SKM-1 treated with dmso at 0.1 percent for 144 hours (cell line): ENCODE measurements around the gene ITPRIPL1.

Source experiments
- DNase-seq: peaks from one replicate; lab custom pipeline; 2025; ENCODE audit not compliant: unreplicated experiment; lab: John Stamatoyannopoulos, UW

ITPRIPL1 gene

DNA sequence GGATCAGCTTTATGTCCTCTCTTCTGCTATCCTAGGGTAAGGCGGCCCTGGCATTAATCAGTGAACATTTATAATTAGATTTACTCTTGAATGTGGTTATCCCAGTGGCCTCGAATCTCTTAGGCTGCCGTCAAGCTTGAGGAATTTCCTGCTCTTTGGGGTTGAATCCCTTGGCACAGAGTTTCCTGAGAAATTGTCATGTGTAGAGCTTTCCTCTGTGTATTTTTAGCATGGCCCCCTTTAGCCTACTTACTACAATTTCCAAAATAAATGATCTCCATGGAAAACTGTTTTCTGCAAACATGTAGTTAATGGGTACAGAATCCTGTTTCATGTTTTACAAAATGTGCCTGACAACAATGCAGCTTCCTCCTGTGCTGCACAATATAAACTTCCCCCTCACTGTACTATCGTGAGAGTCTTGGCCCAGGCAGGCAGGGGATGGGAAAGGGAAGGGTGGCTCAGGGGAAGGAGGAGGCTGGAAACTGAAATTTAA is 28.5 kb downstream of the ITPRIPL1 start:
- DNase-seq = no peak

DNA sequence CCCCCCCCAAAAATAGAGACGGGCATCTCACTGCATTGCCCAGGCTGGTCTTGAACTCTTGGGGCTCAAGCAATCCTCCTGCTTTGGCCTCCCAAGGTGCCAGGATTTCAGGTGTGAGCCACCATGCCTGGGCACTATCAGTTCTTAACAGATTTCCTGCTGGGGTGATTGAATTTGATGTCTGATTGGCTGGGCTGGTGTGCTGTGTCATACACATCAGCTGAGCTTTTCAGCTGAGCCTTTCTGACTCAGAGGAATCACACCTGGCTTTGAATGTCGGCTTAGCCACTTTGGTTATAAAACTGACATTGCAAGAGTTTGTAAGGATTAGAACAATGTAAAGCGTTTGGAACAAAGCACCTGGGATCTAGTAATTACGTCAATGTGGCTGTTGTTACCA is 29.4 kb downstream of the ITPRIPL1 start:
- DNase-seq = no peak

DNA sequence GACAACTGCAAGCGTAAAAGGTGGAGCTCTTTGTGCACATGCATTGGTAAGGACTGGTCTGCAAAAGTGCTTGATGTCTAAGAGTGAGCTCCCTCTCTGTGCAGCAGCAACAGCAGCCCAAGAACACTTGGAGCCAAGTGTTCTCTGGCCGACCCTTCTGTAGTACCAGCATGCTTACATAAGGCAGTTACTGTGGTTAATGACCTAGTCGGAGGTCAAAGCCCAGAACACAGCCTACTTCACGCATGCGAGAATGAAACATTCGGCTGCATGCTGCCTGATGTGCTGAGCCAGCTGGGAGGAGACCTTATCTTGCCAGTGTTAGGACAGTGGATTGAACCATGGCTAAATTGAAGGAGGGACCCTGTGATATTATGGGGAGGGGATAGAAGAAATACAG is 31.8 kb downstream of the ITPRIPL1 start:
- no peak for DNase-seq

DNA sequence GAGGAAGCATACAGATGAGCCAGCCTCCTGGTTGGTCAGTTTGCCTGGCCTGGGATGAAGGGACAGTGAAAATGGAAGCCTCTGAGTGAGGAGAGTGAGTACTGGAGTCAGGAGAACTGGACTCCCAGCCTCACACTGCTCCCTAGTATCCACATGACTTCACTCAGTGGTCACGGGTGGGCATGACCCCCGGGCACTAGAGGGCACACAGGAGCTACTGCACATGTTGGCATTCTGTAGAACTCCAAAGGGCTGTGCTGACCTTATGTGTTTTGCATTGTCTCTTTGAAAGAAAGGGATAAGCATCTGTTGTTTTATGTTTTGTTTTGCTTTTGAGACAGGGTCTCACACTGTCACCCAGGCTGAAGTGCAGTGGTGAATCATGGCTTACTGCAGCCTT is 34.2 kb downstream of the ITPRIPL1 start:
- no peak for DNase-seq

DNA sequence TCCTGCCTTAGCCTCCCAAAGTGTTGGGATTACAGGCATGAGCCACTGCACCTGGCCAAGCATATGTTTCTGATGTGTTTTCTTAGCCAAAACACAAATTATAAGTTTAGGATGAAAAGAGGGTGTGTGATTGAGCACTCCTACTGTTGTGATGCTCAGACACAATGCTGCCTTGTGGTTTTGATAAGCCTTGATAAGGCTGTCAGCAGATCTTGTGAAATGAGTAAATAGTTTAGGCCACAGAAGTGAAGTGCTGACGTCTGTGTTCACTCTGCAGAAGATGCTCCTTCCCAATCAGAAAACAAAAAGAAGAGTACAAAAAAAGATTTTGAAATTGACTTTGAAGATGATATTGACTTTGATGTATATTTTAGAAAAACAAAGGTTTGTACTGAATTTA is 34.7 kb downstream of the ITPRIPL1 start:
- DNase-seq = no peak

DNA sequence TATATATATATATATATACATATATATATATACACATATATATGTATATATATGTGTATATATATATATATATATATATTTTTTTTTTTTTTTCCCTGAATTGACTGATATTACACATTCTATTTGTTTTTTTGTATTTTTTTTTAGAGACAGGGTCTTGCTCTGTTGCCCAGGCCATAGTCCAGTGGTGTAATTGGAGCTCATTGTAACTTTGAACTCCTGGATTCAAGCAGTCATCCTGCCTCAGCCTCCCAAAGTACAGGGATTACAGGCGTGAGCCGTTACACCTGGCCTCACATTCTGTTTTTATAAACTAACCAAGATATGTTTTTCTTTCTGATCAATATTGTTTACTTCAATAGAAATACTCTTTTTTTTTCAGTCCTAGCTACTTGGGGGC is 36.6 kb downstream of the ITPRIPL1 start:
- no peak for DNase-seq

DNA sequence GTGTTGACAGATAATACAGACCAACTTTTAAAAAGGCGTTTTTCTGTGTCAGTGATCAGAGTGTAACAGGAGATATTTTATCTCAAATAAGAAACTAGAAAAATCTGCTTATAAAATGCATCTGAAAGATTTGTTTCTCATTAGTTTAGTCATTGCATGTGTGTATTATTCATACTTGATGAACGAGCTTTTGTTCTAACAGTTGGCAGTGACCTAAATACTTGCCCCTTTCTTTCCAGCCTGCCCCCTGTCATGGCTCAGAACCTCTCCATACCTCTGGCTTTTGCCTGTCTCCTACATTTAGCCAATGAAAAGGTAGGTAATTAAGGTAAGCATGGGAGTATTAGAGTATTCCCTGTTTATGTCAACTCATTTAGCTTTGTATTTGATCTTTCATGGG is 44.1 kb downstream of the ITPRIPL1 start:
- no peak for DNase-seq

DNA sequence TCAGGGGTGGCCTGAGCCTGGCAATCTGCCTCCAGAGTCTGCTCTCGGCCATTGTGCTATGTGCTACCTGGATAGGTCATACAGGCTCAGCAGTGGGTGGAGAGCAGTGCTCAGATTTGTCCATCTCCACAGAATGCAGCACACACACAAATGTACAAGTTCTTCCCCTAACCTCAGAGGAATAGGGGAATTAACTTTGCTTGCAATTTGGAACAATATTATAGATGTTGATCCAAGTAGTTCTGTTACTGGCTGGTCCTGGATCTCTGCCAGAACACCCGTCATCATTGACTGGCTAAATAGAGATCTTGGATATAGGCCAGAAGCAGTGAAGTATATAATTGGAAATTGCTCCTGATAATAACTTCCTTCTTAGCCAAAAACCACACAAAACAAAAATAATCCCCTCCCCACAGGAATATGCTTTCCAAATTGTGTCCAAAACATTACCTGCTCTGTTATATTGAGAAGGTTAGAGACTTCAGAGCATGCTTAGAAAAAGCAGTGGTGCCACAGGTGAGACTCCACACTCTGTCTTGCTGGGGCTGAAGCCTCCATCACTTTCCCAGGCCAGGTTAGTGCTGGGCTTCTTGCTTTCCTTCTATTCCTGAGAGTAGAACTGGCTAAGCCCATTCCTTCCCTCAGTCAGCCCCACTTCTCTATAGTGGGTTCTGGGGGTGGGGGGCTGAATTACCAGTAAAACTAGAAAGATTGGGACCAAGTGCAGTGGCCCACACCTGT is 49.3 kb downstream of the ITPRIPL1 start:
- no peak for DNase-seq
